ENCODE measurements around the gene CHAF1A. TPM values are rescaled to one million over a fixed set of nuclear protein-coding genes. Genes with fewer than 3 reads are reported as not detected.

CHAF1A gene
- total and polyA plus RNA-seq, 2 of the 8 experiments (the other 6 are each of a cell fraction or from before 2014, with no cell fraction given) = 122 to 147 TPM

DNA sequence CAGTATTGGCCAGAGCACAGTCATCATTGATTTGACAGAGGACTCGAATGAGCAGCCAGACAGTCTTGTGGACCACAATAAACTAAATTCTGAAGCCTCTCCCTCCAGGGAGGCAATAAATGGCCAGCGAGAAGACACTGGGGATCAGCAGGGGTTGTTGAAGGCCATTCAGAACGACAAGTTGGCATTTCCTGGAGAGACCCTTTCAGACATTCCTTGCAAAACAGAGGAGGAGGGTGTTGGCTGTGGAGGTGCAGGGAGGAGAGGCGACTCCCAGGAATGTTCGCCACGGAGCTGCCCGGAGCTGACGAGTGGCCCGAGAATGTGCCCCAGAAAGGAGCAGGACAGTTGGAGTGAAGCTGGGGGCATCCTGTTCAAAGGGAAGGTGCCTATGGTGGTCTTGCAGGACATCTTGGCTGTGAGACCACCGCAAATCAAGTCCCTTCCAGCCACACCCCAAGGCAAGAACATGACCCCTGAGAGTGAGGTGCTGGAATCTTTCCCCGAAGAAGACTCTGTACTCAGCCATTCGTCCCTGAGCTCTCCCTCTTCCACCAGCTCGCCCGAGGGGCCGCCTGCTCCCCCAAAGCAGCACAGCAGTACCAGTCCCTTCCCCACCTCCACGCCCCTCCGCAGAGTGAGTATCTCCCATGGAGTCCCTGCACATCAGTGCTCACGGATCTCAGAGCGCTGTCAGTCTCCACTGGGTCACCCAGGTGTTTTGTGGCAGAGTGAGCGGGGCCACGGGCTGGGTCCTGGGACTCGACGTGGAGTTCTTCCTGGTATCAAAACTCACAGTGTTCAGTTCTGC is 6.9 kb downstream of the CHAF1A start (continued):
- TF ChIP-seq, protein P1, sequence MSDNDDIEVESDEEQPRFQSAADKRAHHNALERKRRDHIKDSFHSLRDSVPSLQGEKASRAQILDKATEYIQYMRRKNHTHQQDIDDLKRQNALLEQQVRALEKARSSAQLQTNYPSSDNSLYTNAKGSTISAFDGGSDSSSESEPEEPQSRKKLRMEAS (IDR thresholded peaks at IDR 0.05) = no peak
- TF ChIP-seq GTF2F1 (IDR thresholded peaks at IDR 0.05; ENCODE audit: borderline replicate concordance, low read depth, low read length) = peak; percentile 68; the same call in 1 of the 2 replicates
- TF ChIP-seq POLR2AphosphoS5 (IDR thresholded peaks at IDR 0.05; ENCODE audit: low read depth, low read length) = peak; percentile 86
- TF ChIP-seq PHF8 (conservative IDR thresholded peaks at IDR 0.05; ENCODE audit: low read depth, low read length) = no peak
- TF ChIP-seq CEBPB (IDR thresholded peaks at IDR 0.05; ENCODE audit: low read depth, low read length) = no peak
- no peak for TF ChIP-seq HDAC6 (IDR thresholded peaks at IDR 0.05; ENCODE audit: low read depth, low read length)
- TF ChIP-seq EZH2 (IDR thresholded peaks at IDR 0.05; ENCODE audit: low read depth, low read length, severe bottlenecking) = no peak
- no peak for TF ChIP-seq RFX5 (IDR thresholded peaks at IDR 0.05; ENCODE audit: borderline replicate concordance, low read depth, low read length)
- TF ChIP-seq TEAD4 (IDR thresholded peaks at IDR 0.05; ENCODE audit: low read depth, low read length) = peak; percentile 96
- TF ChIP-seq EP300 (IDR thresholded peaks at IDR 0.05; ENCODE audit: borderline replicate concordance in 1 of 2, low read depth in 2 of 2, low read length in 2 of 2) = peak in 1 of 2 experiments; percentile 92; a peak in 1 of 3 replicates
- TF ChIP-seq CBX8 (IDR thresholded peaks at IDR 0.05; ENCODE audit: borderline replicate concordance, low read depth, low read length) = no peak
- TF ChIP-seq CHD1 (IDR thresholded peaks at IDR 0.05; ENCODE audit: low read depth, low read length) = peak; percentile 12; the same call in 1 of the 2 replicates
- TF ChIP-seq YY1 (IDR thresholded peaks at IDR 0.05; ENCODE audit: low read depth, low read length) = peak; percentile 58; the same call in 1 of the 2 replicates
- TF ChIP-seq SP2 (IDR thresholded peaks at IDR 0.05; ENCODE audit: low read length) = no peak
- no peak for TF ChIP-seq EGR1 (IDR thresholded peaks at IDR 0.05; ENCODE audit: borderline replicate concordance, low read depth, low read length)
- no peak for TF ChIP-seq CTBP2 (IDR thresholded peaks at IDR 0.05; ENCODE audit: borderline replicate concordance, insufficient read depth, insufficient read length, low read length)
- TF ChIP-seq SUZ12 (IDR thresholded peaks at IDR 0.05; ENCODE audit: low read length) = no peak
- peak; percentile 86 for TF ChIP-seq SP1 (IDR thresholded peaks at IDR 0.05; ENCODE audit: low read depth, low read length)
- no peak for TF ChIP-seq BACH1 (IDR thresholded peaks at IDR 0.05; ENCODE audit: low read length)
- no peak for TF ChIP-seq FOSL1 (IDR thresholded peaks at IDR 0.05; ENCODE audit: insufficient read depth, low read depth, low read length)
- TF ChIP-seq SIN3A (conservative IDR thresholded peaks at IDR 0.05 in 1 of 2, IDR thresholded peaks at IDR 0.05 in 1 of 2; ENCODE audit: low read depth in 1 of 2, low read length in 2 of 2) = peak in 1 of 2 experiments; percentile 67; a peak in 2 of 4 replicates
- TF ChIP-seq KDM5A (IDR thresholded peaks at IDR 0.05; ENCODE audit: low read length) = no peak
- TF ChIP-seq POU5F1 (IDR thresholded peaks at IDR 0.05; ENCODE audit: low read depth, low read length) = no peak
- TF ChIP-seq TAF1 (IDR thresholded peaks at IDR 0.05; ENCODE audit: low read depth, low read length) = peak; percentile 65
- TF ChIP-seq ASH2L (IDR thresholded peaks at IDR 0.05; ENCODE audit: low read length) = no peak
